ENCODE data around the gene MON1B.

GRCh38 chr16:77190190-77190477 lies 856 bp upstream of the MON1B start:
- TF ChIP-seq CTCF (IDR thresholded peaks at IDR 0.05), result no peak
- TF ChIP-seq POLR2A (IDR thresholded peaks at IDR 0.05), result no peak
